Tongue (tissue), 2 donors: Measurements from ENCODE around the gene GIT1. TPM values are rescaled to one million over a fixed set of nuclear protein-coding genes. Genes with fewer than 3 reads are reported as not detected.

ENCODE experiments used
- DNase-seq: peaks from one replicate; pipeline ENCODE4 v3.0.0-alpha.2; 2015
- total RNA-seq: library from RNA; depleted of rRNA; stranded (reverse); fragments of >200 nt; gene quantifications from one replicate; pipeline ENCODE4 v1.2.3, GENCODE V29; 2014

GIT1 gene
- total RNA-seq, 1 donor from 2014 or later: 19.3 TPM

- peak; percentile 93 for DNase-seq
These were observed 26.2 kb upstream of the GIT1 start for GRCh38 chr17:29615492-29616299.

GRCh38 chr17:29615048-29615385 is 25.6 kb upstream of the GIT1 start:
- no peak for DNase-seq

GRCh38 chr17:29614349-29615047 is 25.1 kb upstream of the GIT1 start:
- DNase-seq: no peak

- no peak for DNase-seq
These were observed 24.4 kb upstream of the GIT1 start for GRCh38 chr17:29613856-29614255.

- peak; percentile 96 for DNase-seq
These were observed 23.9 kb upstream of the GIT1 start for GRCh38 chr17:29613352-29613837.

GRCh38 chr17:29612404-29613280 is 23.2 kb upstream of the GIT1 start:
- DNase-seq: no peak

GRCh38 chr17:29612094-29612403 is 22.6 kb upstream of the GIT1 start:
- no peak for DNase-seq

GRCh38 chr17:29611351-29612093 is 22.1 kb upstream of the GIT1 start:
- DNase-seq: no peak

- no peak for DNase-seq
These were observed 20.9 kb upstream of the GIT1 start for GRCh38 chr17:29610395-29610794.

GRCh38 chr17:29608986-29609385 is 19.5 kb upstream of the GIT1 start:
- no peak for DNase-seq

- DNase-seq: no peak
These were observed 18.2 kb upstream of the GIT1 start for GRCh38 chr17:29607557-29608195.

- no peak for DNase-seq
These were observed 13.7 kb upstream of the GIT1 start for GRCh38 chr17:29603109-29603674.

- no peak for DNase-seq
These were observed 8.1 kb upstream of the GIT1 start for GRCh38 chr17:29597361-29598172.

GRCh38 chr17:29596811-29597210 is 7.4 kb upstream of the GIT1 start:
- DNase-seq: no peak

GRCh38 chr17:29595943-29596774 is 6.7 kb upstream of the GIT1 start:
- DNase-seq: no peak

- no peak for DNase-seq
These were observed 5.9 kb upstream of the GIT1 start for GRCh38 chr17:29595107-29595942.

- DNase-seq: no peak
These were observed 5.2 kb upstream of the GIT1 start for GRCh38 chr17:29594519-29595090.
